CD4-positive, alpha-beta T cell treated with Interleukin-12 subunit alpha and Interleukin-12 subunit beta, for 1 hour (primary cell): ENCODE results near the gene MAP7.
"Not testable (repeated sequence)": the region's sequence is repeated elsewhere in the genome, so short reads cannot be mapped to it uniquely, and the experiment has no call there.

Experiments
- DNase-seq: peaks from one replicate; pipeline ENCODE4 v3.0.0-alpha.2; 2020

Gene MAP7

GRCh38 chr6:136412410-136412809 lies 137.8 kb downstream of the MAP7 start:
- no peak for DNase-seq

- no peak for DNase-seq
Observed at GRCh38 chr6:136411453-136412354, 138.5 kb downstream of the MAP7 start.

- no peak for DNase-seq
Observed at GRCh38 chr6:136411025-136411325, 139.2 kb downstream of the MAP7 start.

- DNase-seq = no peak
Observed at GRCh38 chr6:136410201-136411024, 139.8 kb downstream of the MAP7 start.

- no peak for DNase-seq
Observed at GRCh38 chr6:136409597-136409996, 140.6 kb downstream of the MAP7 start.

- DNase-seq = no peak
Observed at GRCh38 chr6:136408204-136408603, 142.0 kb downstream of the MAP7 start.

- no peak for DNase-seq
Observed at GRCh38 chr6:136405420-136406029, 144.7 kb downstream of the MAP7 start.

GRCh38 chr6:136404627-136405419 lies 145.4 kb downstream of the MAP7 start:
- no peak for DNase-seq

GRCh38 chr6:136404007-136404406 lies 146.2 kb downstream of the MAP7 start:
- DNase-seq = no peak

- DNase-seq = no peak
Observed at GRCh38 chr6:136403110-136403980, 146.9 kb downstream of the MAP7 start.

GRCh38 chr6:136401749-136402148 lies 148.5 kb downstream of the MAP7 start:
- DNase-seq = no peak

GRCh38 chr6:136401236-136401635 lies 149.0 kb downstream of the MAP7 start:
- not testable (repeated sequence) for DNase-seq

- DNase-seq = no peak
Observed at GRCh38 chr6:136398453-136398852, 151.8 kb downstream of the MAP7 start.

- no peak for DNase-seq
Observed at GRCh38 chr6:136396908-136397307, 153.3 kb downstream of the MAP7 start.

GRCh38 chr6:136390959-136391358 lies 159.3 kb downstream of the MAP7 start:
- not testable (repeated sequence) for DNase-seq

GRCh38 chr6:136387316-136387715 lies 162.9 kb downstream of the MAP7 start:
- DNase-seq = no peak

- no peak for DNase-seq
Observed at GRCh38 chr6:136383268-136383937, 166.8 kb downstream of the MAP7 start.

GRCh38 chr6:136382676-136383252 lies 167.5 kb downstream of the MAP7 start:
- no peak for DNase-seq

GRCh38 chr6:136378888-136379287 lies 171.3 kb downstream of the MAP7 start:
- no peak for DNase-seq

- DNase-seq = not testable (repeated sequence)
Observed at GRCh38 chr6:136375836-136376235, 174.4 kb downstream of the MAP7 start.

GRCh38 chr6:136371959-136372358 lies 178.3 kb downstream of the MAP7 start:
- DNase-seq = no peak
